Cerebellar cortex (tissue), 1 donor: Measurements from ENCODE around the gene ANKEF1.
A peak's percentile ranks its signal among the peaks of the same experiment; 100 is the strongest.
"Not testable (repeated sequence)": the region's sequence is repeated elsewhere in the genome, so short reads cannot be mapped to it uniquely, and the experiment has no call there.

Source experiments
- DNase-seq: peaks from one replicate; pipeline ENCODE4 v3.0.0-alpha.2; 2015; ENCODE audit warnings: low spot score

ANKEF1 gene

DNA sequence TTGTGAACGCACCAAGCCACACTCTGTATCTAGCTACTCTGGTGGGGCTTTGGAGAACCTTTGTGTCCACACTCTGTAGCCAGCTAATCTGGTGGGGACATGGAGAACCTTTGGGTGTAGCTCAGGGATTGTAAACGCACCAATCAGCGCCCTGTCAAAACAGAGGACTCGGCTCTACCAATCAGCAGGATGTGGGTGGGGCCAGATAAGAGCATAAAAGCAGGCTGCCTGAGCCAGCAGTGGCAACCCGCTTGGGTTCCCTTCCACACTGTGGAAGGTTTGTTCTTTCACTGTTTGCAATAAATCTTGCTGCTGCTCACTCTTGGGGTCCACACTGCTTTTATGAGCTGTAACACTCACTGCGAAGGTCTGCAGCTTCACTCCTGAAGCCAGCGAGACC is 2.5 kb upstream of the ANKEF1 start:
- not testable (repeated sequence) for DNase-seq

GRCh38 chr20:10033905-10034650 is 709 bp upstream of the ANKEF1 start:
- no peak for DNase-seq

DNA sequence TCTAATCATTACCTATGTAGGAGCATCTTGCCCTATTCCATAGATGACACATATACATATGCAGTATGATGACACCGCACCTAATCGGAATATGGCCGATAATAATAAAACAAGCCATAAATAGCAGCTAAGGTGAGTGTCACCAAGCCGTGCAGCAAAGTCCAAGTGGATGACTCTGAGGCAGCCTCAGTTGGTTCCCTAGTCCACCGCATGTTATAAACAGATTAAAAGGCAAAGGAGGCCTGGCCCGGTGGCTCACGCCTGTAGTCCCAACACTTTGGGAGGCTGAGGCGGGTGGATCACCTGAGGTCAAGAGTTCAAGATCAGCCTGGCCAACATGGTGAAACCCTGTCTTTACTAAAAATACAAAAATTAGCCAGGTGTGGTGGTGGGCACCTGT is 1.5 kb downstream of the ANKEF1 start:
- not testable (repeated sequence) for DNase-seq

GRCh38 chr20:10040070-10040975 is 5.5 kb downstream of the ANKEF1 start:
- no peak for DNase-seq

GRCh38 chr20:10042086-10042485 is 7.3 kb downstream of the ANKEF1 start:
- no peak for DNase-seq

GRCh38 chr20:10047427-10047826 is 12.6 kb downstream of the ANKEF1 start:
- peak; percentile 34 for DNase-seq

DNA sequence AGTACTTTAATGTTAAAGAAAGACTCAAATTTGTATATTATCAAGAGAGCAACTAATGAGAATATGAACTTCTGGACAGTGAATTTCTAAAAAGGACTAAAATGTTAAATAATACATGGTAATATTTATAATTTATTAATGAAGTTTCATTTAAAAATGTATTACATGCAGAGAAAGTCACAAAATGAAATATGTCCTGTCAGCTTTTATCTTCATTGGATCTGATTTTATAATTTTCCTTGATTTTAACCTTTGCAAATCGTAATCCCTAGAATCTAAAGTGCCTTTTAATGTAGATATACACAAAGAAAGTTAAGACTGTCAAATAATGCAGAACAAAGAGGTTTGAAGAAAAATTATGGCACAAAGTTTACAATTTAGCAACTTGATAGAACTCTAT is 16.4 kb downstream of the ANKEF1 start:
- no peak for DNase-seq

- no peak for DNase-seq
These were observed 24.2 kb downstream of the ANKEF1 start for GRCh38 chr20:10059006-10059405.

- DNase-seq = no peak
These were observed 25.4 kb downstream of the ANKEF1 start for GRCh38 chr20:10060226-10060625.

DNA sequence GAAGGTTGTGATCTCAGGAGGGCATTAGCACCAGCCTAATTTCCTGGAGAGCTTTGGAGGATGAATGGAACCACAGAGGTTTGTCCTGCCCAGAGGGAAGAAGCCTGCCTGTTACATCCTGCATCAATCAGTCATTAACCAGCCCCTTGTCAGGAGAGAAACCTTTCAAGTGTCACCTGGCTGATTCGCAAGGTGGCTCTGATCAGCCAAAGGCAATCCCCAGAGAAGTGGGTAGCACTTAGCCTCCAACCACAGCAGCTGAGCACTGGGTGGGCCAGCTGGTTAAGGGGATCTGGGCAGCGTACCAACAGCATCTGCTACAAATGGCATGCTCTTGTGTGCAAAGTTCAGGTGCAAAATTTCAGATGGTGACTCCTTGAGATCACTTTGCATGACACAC is 26.9 kb downstream of the ANKEF1 start:
- no peak for DNase-seq

GRCh38 chr20:10063482-10063881 is 28.7 kb downstream of the ANKEF1 start:
- DNase-seq = no peak

DNA sequence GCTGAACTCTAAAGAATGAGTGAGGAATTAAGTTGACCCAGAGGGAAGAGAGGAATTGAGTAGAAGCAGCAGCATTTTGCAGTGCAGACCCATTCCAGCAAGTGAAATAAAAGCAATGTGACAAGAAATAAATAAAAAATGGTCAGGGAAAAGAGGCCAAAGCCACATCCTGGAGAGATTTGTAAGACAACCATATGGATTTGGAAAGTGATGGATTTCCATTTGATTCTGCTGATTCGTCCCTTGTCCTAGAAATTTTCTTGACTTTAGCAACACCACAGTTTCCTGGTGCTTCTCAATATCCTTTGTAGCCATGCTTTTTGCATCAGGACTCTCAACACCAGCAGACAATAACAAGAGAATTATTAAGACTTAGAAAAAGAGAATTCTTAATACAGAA is 29.8 kb downstream of the ANKEF1 start:
- DNase-seq = no peak

- DNase-seq = no peak
These were observed 30.5 kb downstream of the ANKEF1 start for GRCh38 chr20:10065154-10065833.

- DNase-seq = no peak
These were observed 32.5 kb downstream of the ANKEF1 start for GRCh38 chr20:10067321-10067720.

- DNase-seq = no peak
These were observed 39.7 kb downstream of the ANKEF1 start for GRCh38 chr20:10074513-10074912.

DNA sequence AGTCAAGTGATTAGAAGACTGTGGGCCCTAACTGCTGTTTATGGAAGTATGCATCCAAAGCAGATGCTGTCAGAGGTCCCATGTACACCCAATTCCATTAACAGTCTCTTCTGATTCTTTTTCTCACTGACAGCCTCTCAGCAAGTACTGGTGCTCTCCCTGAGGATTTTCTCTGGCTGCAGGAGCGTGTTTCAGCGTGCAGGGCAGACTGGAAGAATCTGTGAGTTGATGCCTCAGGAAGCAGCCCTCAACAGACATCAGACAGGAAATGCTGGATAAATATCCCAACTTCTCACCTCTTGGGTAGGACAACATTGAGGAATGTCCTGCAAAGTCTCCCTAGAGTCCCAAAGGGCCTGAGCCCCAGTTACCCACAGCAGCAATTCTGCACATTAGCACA is 40.8 kb downstream of the ANKEF1 start:
- DNase-seq = no peak

DNA sequence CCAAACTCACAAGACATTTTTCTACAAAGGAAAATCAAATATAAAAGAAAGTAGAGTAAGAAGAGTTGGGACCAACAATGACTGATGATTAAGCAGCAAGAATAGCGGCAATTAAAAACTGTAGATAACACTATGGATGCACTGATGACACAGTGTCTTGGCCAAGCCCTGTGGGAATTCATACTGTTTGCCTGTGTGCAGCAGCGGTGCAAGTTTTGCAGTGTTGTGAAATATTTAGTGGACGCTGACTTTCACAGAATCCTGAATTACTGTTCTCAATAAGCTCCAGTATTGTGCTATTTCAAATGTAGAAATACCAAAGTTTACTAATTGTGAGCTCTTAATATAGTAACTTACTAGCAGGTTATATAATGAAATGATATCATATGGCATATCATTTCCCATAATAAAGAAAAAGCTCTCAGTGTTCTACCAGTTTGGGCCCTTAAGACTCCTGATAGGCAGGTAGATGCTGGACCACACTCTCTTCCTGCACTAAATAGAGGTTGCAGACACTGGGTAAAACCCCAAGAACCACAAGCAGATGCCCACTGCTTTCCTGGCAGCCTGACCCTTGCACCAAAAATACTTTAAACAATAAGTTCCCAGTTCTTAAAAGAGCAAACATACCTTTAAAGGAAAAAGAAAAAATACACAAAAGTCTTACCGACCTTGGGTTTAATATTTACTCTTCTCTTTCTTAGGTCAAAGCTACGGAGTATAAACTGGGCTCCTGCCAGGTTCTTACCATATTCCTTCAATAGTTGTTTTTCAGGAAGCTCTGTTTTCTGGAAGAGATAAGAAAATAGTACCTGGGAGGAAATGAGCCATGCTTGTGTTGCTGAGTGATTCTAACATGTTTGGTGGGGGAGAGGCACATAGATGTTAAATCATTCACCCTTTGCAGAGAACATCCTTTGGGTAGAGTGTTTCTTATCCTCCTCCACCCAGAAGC is 41.6 kb downstream of the ANKEF1 start:
- DNase-seq = no peak

- DNase-seq = no peak
These were observed 42.3 kb downstream of the ANKEF1 start for GRCh38 chr20:10077081-10077471.

DNA sequence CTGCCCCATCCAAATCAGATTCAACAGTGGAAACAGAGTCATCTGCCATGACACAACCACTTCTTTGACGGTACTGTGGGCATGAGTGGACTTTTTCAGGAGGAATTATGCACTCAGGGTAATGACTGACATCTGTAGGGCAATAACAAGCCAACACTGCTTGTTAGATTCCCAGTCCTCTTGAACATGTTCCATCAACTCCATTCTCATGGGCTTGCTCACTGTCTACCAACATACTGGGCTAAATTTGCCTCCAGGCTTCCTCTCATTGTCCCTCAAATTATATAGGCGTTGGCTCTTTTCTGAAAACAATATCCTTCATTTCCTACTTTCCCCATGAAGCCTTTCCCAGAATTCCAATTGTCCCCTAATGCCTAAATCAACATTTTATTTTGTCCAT is 43.1 kb downstream of the ANKEF1 start:
- DNase-seq = no peak

DNA sequence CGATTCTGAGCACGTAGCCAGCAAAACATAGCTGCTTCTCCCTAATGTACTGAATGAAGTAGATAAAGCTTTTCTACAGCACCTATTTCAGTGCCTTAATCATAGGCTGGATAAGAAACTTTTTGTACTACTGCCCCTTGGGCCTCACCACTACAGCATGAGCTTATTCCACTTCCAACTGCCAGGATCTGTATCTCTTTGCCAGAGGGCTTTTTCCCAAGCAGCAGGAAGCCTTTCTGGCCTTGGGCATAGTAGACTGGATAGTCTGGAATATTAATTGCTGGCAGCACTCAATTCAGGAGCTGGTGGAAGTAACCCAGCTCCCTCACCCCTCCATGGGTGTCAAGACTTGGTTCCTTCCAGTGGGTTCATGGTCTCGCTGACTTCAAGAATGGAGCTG is 43.6 kb downstream of the ANKEF1 start:
- DNase-seq = peak; percentile 27

DNA sequence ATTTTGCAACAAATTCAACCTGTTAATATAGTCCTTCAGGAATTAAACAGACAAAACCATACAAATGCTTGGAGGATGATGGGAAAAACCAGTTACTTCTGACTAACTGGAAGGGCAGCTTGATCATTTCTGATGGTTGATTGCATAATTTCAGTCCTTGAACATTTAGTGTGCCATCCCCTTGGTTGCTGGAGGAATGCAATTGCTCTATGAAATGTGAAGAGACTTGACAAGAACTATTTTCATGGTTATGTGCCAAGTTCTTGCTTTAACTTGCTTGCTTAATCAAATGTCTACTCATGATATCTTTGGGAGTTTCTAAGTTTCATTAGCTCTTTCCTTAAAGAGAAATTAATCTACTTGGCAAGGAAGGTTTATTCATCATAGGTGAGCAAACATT is 45.2 kb downstream of the ANKEF1 start:
- no peak for DNase-seq

GRCh38 chr20:10080574-10080973 is 45.8 kb downstream of the ANKEF1 start:
- no peak for DNase-seq
